Right lung (tissue), 5 donors: ENCODE data around the gene RMDN2. TPM values are rescaled to one million over a fixed set of nuclear protein-coding genes. Genes with fewer than 3 reads are reported as not detected.
"Not testable (repeated sequence)": the region's sequence is repeated elsewhere in the genome, so short reads cannot be mapped to it uniquely, and the experiment has no call there.

Source experiments
- DNase-seq, 2 donors: peaks; one replicate each; pipeline ENCODE4 v3.0.0-alpha.2; 2013
- polyA plus RNA-seq, 5 donors: library from polyadenylated mRNA; unstranded; fragments of 120-200 nt; gene quantifications; one replicate each; pipeline versions ENCODE4 v1.2.1 to v1.2.3, GENCODE V29; 2013; ENCODE audit warnings: inconsistent platforms in 1 of 5, low replicate concordance in 1 of 5; ENCODE audit not compliant: insufficient read length in 5 of 5, insufficient read depth in 1 of 5

RMDN2 gene
- polyA plus RNA-seq, 5 donors, result 8.6 to 20.5 (median 16.3) TPM

DNA sequence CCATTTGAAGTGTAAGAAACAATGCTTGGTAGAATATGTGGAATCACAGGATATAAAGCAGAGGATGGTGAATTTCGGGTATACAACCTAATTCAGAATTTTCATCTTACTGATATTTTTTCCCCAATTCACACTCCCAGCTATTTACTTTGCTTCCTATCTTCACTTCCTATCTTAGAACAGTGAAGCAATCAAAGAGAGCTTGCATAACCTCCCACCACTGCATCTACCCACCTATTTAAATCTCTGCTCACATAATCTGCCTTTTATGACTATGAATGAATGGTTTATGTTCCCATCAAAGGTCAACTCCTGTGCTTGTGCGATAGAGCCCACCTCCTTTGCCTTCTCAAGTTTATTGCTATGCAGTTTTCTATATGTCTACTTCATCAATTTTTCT lies 3.3 kb downstream of the RMDN2 start:
- no peak for DNase-seq

DNA sequence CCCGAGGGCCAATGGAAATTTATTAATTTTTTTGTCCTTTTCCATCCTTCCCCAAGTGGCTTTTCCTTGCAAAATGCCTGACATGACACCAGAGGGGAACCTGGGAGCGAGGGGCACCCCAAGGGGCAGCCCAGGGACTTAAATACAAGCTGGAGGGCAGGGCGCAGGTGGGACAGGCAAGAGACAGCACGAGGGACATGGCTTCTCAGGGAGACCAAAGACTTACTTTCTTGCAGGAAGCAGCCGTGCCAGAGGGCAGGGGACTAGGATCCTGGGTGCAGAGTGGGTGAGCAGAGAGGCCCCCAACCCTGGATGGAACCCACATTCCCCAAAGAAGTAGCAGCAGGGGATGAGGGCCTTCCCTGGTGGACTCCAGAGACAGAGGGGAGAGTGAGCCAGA lies 5.3 kb downstream of the RMDN2 start:
- not testable (repeated sequence) for DNase-seq

DNA sequence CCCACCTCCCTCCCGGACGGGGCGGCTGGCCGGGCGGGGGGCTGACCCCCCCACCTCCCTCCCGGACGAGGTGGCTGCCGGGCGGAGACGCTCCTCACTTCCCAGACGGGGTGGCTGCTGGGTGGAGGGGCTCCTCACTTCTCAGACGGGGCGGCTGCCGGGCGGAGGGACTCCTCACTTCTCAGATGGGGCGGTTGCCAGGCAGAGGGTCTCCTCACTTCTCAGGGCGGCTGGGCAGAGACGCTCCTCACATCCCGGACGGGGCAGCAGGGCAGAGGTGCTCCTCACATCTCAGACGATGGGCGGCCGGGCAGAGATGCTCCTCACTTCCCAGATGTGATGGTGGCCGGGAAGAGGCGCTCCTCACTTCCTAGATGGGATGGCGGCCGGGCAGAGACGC lies 7.8 kb downstream of the RMDN2 start:
- not testable (repeated sequence) for DNase-seq

DNA sequence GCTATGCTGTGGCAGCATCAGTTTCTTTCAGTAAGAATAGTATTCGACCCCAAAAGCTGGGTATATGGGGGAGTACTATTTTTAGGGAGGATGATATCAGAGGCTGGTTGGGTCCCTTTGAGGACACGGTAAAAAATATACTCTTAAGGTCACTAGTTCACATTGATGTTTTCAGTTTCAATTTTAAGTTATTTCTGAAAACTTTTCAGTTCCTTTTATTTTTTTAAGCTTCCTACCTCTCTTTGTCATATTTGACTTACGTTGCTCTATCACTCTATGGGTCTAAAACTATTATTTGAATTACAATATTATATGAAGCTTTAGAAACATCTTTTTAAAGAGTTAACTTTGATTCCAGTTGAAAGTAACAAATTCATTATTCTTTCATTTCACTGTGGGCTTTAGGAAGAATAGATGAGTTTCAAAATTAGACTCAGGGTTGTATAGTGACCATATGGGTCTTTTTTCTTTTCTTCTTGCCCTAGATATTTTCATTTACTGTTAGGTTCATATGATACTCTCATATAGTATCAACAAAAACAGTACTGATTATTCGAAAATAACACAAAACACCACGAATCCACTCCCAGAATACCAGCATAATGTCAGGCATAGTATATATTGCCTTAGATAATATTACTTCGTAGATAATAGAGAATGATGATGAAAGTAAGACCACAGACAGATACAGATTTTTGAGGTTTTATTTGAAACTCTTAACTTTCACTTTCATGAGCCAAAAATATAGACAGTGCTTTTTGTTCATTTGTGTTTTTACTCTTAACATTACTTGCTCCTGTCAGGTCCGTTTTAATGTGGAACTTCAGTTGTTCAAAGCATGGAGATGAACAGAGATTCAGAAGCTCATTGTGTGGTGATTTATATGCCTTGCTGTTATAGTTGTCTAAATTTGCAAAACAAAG lies 9.8 kb downstream of the RMDN2 start:
- DNase-seq, result no peak

DNA sequence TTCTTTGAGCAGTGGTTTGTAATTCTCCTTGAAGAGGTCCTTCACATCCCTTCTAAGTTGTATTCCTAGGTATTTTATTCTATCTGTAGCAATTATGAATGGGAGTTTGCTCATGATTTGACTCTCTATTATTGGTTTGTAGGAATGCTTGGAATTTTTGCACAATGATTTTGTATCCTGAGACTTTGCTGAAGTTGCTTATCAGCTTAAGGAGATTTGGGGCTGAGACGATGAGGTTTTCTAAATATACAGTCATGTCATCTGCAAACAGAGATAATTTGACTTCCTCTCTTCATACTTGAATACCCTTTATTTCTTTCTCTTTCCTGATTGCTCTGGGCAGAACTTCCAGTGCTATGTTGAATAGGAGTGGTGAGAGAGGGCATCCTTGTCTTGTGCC lies 12.5 kb downstream of the RMDN2 start:
- DNase-seq, result not testable (repeated sequence)

DNA sequence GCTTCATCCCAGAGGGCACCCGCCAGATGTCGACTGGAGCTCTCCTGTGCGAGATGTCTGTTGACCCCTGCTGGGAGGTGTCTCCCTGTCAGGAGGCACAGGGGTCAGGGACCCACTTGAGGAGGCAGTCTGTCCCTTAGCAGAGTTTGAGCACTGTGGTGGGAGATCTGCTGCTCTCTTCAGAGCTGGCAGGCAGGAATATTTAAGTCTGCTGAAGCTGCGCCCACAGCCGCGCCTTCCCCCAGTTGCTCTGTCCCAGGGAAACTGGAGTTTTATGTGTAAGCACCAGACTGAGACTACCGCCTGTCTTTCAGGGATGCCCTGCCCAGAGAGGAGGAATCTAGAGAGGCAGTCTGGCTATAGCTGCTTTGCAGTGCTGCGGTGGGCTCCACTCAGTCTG lies 16.2 kb downstream of the RMDN2 start:
- DNase-seq, result not testable (repeated sequence)

DNA sequence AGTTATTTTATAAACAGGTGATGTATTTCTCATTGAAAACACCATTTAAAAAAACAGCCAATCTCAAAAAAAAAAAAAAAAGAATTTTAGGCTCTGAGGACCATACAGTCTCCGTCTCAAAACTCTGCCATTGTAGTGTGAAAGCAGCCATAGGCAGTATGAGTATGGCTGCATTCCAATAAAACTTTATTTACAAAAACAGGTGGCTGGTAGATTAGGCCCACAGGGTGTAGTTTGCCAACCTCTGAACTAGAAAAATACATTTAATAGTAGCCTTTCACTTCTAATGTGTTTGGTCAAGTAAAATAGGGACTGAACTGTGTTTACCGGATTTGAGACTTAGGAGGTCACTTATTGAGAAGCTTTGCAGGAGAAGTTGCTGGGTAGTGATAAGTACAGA lies 19.2 kb downstream of the RMDN2 start:
- DNase-seq, result no peak

DNA sequence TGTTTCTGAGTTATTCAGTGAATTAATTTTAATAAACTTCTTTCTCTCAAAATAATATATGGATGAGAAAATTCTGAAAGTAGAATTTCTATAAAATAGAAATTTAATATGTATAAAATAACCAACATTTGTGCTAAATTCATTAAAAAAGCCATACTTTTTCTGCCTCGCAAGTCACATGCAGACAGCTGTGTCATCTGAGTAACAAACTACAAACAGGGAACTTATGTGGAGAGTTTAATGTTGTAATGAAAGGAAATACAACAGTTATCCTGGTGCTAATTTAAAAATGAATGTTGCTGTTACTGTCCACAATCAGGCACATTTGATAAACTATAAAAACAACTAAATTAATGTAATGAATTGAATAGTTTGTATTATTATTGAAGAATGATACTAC lies 22.2 kb downstream of the RMDN2 start:
- DNase-seq, result no peak

DNA sequence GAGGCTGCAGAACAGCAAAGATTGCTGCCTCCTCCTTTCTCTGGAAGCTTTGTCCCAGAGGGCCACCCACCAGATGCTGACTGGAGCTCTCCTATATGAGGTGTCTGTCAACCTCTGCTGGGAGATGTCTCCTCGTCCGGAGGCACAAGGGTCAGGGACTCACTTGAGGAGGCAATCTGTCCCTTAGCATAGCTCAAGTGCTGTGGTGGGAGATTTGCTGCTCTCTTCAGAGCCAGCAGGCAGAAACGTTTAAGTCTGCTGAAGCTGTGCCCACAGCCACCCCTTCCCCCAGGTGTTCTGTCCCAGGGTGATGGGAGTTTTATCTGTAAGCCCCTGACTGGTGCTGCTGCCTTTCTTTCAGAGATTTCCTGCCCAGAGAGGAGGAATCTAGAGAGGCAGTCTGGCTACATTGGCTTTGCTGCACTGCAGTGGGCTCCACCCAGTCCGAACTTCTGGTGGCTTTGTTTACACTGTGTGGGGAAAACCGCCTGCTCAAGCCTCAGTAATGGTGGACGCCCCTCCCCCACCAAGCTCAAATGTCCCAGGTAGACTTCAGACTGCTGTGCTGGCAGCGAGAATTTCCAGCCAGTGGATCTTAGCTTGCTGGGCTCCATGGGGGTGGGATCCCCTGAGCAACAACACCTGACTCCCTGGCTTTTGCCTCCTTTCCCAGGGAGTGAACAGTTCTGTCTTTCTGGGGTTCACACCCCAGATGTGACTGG lies 37.1 kb downstream of the RMDN2 start:
- not testable (repeated sequence) for DNase-seq

DNA sequence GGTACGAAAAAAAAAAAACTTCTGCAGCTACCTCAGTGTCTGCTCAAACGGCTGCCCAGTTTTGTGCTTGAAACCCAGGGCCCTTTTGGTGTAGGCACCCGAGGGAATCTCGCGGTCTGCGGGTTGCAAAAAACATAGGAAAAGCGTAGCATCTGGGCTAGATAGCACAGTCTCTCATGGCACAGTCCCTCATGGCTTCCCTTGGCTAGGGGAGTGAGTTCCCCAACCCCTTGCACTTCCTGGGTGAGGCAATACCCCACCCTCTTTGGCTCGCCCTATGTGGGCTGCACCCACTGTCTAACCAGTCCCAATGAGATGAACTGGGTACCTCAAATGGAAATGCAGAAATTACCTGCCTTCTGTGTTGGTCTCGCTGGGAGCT lies 37.6 kb downstream of the RMDN2 start:
- not testable (repeated sequence) for DNase-seq

DNA sequence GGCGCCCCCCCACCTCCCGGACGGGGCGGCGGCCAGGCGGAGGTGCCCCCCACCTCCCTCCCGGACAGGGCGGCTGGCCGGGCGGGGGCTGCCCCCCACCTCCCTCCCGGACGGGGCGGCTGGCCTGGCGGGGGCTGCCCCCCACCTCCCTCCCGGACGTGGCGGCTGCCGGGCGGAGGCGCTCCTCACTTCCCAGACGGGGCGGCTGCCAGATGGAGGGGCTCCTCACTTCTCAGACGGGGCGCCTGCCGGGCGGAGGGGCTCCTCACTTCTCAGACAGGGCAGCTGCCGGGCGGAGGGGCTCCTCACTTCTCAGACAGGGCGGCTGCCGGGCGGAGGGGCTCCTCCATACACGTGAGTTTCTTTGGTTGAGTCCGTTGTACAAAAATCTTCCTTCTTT lies 38.8 kb downstream of the RMDN2 start:
- not testable (repeated sequence) for DNase-seq

DNA sequence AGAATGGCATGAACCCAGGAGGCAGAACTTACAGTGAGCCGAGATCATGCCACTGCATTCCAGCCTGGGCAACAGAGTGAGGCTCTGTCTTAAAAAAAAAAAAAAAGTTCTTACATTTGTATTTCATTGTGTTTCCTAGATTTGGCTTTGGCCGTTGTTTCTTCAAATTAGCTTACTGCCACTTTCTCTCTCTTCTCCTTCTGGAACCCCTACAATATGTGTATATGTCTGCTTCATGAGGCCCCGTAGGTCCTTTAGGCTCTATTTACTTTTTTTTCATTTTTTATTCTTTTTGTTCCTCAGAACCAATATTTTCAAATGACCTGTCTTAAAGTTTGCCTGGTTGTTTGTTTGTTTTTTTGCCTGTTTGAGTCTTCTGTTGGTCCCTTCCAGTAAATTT lies 41.2 kb downstream of the RMDN2 start:
- DNase-seq, result no peak

DNA sequence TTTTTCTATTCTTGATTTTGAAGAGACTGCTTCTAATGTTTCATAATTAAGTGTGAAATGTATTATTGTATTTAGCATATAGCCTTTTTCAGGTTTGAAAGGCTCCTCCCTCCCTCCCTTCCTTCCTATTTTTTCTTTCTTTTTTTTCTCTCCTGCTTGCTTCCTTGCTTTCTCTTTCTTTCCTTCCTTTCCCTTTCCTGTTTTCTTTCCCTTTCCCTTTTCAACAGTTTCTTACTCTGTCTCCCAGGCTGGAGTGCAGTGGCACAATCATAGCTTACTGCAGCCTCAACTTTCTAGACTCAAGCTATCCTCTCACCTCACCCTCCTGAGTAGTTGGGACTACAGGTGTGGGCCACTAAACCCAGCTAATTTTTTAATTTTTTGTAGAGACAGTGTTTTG lies 44.6 kb downstream of the RMDN2 start:
- no peak for DNase-seq

DNA sequence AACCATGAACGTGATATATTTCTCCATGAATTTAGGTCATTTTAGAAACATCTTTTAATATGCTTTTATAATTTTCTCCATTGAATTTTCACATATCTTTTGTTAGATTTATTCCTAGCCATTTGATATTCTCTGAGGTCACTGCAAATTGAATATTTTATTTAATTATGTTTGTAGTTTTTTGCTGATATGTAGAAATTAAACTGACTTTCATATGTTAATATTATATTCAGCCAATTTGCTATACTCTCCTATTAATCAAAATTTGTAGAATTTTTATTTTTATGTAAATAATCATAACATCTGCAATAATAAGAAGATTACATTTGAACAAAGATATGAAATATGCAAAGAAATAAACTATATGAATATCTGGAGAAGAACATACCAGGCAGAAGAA lies 46.9 kb downstream of the RMDN2 start:
- no peak for DNase-seq

DNA sequence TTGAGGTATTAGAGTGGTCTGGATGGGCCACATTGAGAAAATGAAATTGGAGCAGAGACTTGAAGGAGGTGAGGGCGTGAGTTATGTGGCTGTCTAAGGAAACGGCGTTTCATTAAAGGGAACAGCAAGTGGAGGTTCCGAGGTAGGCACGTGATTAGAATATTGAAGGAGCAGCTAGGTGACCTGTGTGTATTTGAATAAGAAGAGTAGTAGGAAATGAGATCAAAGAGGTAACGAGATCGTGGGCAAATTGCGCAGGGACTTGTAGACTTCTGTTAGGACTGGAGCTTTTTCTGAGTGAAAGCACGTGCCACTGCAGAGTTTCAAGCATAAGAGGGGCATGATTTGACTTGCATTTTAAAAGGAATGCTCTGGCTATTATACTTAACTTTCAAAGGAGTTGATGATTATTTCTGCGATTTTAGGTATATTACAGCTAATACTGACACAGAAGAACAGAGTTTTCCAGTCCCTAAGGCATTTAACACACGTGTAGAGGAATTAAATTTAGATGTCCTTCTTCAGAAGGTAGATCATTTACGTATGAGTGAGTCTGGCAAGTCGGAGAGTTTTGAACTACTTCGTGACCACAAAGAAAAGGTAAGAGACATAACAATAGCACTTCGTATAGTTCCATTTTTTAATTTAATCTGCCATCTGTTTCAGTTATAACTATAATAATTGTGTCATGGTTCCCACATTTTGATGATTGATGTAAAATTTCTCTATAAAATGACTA lies 48.7 kb downstream of the RMDN2 start:
- peak in 1 of 2 donors; percentile 7 for DNase-seq

DNA sequence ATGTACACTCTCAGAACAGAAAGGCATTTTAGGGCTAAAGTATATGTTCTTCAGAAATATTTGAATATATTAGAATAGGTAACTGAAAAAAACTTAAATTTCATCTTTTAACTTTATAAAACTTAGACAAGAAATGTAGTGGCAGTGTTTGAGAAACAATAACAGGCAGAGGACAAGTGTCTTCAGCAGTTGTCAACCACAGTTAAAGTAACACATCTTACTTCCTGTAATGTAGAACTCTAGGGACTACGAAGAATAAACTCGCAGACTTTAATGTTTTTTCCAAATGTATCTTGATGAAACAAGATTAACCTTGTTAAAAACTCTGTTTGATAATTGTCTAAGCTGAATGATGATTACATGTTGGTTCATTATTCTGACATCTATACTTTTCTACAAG lies 50.7 kb downstream of the RMDN2 start:
- DNase-seq, result no peak

DNA sequence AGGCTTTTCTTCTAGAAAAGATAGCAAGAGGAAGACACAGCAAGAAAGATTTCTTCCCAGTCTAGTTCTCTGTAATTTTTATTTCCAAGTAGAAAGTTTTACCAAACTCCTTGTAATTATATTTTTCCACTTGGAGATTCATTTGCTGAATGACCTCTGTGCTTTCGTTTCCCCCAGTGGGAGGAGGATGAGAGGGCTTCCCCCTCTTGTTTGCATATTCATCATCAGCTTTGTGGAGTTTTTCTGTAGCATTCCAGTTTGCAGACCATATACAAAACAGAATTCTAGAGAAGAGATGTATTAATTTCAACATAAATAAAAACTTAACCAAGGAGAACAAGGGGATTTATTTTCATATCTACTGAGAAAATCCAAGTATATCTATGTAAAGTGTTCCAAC lies 51.3 kb downstream of the RMDN2 start:
- no peak for DNase-seq

DNA sequence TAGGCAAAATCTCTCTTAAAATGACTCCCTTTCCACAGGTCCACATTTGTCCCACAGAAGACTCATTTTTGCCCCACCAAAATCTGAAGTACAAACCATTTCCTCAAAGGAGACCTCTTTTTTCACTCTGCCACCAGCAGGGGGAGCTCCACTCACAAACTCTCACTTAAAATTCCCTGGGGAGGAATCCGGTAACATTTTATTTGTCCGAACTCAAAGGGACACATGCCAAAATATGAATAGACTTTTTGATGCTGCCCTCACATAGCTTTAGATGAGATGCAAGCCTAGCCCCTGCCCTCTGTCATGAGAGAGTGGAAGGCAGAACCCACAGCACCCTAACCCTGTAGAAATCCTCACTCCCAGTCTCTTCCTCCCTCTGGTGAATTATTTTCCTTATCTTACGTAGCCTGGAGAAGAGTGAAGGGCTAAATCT lies 57.1 kb downstream of the RMDN2 start:
- DNase-seq, result peak; percentile 42 to 58

DNA sequence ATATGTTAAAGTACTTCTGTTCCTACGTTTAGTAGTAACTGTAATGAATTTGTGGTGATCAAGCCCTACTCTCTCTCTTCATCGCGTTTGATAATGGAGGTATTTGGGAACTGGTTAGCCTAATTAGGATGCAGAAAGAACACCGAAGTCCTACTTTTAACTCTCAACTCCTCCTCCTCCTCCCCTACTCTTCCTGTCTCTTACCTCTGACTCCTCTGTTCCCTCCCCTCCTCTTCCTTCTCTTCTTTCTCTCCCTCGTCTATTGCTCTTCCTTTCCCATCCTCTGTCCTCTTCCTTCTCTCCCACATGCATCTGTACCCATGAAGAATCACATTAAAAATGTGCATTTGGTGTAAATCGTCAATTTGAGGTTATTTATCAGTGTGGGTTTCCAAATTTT lies 57.8 kb downstream of the RMDN2 start:
- DNase-seq, result no peak

DNA sequence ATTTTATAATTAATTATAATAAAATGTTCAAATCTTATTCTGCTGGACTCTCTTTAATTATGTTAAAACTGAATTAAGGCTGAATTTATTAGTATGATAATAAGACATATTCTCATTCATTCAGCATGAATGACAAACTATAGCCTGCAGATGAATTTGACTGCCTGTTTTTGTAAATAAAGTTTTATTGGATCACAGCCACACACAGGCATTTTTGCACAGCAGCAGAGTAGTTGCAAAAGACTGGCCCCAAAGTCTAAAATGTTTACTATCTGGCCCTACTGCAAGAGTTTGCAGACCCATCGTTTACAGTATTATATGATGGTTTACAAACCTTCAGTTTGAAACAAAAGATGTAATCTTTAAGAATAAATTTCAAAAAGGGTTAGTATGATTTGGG lies 58.6 kb downstream of the RMDN2 start:
- DNase-seq, result no peak

DNA sequence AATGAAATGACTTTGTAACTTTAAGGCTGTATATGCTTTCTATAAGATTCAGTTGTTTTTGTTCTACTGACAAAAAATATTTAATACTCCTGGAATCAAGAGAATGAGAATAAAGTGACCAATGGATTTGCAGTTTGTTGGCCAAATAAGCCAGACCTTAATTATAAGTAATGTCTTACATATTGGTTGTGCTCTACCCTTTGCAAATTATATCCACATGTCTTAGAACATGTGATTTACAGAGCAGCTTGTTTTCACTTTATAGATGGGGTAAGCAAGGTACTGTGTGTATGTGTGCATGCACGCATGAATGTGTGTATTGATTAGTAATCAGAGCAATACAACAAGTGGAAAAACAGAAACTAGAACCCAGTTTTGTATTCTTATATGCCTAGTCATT lies 59.1 kb downstream of the RMDN2 start:
- DNase-seq, result no peak

DNA sequence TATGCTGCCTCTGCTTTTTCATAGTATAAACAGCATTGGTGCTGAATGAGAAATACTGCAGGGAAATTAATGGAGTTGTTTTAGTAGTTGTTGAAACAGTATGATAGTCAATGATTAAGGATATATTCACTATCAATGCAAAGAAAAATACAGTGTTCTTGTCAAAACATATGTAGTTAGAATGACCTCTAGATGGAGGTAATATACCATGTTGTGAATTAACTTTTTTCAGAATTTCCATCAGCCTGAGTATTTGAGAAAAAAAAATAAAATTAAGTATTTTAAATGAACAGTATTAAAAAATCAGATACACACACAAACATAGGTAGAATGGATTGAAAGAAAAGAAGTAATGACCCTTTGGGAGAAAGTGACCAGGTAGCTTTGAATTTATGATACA lies 59.5 kb downstream of the RMDN2 start:
- no peak for DNase-seq
